ENCODE results near the gene COMMD8. TPM values are rescaled to one million over a fixed set of nuclear protein-coding genes. Genes with fewer than 3 reads are reported as not detected.

The COMMD8 gene
- total RNA-seq, 3 donors from 2014 or later (not counting 1 experiment from before 2014, with no cell fraction given) = 12.3 to 19.6 (median 13.1) TPM

- 15% methylated on average over 6 of the region's 6 CpGs for WGBS (ENCODE audit: insufficient coverage)
- no peak for TF ChIP-seq CTCF (IDR thresholded peaks at IDR 0.05)
- Histone ChIP-seq H3K27me3 (ENCODE audit: control insufficient read depth, insufficient read depth, low read length) (no peaks in the 10 kb centered on the region), H3K36me3 (ENCODE audit: control insufficient read depth, insufficient read depth, low read length) (peaks cover 12% of the 10 kb centered on the region), H3K27ac (ENCODE audit: low read length) (peak overlapping the region; percentile 80), H3K4me1 (ENCODE audit: control insufficient read depth, insufficient read depth, low read length) (peaks cover 9% of the 10 kb centered on the region), H3K4me3 (ENCODE audit: low read length) (peak overlapping the region; percentile 73), H3K9me3 (ENCODE audit: control insufficient read depth, insufficient read depth, low read length) (no peaks in the 10 kb centered on the region)
- DNase-seq (peak in 1 of 2 donors; percentile 38), ATAC-seq (no peak)
- H3K27me3 Mint-ChIP-seq (ENCODE audit: low read depth in 2 of 2) = no peaks in the 10 kb centered on the region
- H3K9me3 Mint-ChIP-seq = no peaks in the 10 kb centered on the region
- H3K27ac Mint-ChIP-seq = peak overlapping the region; percentile 86 to 92
- peak overlapping the region; percentile 63 for H3K4me3 Mint-ChIP-seq
- intact Hi-C loops (cut with micrococcal nuclease) = loop anchor here (1.0 to 5.0 kb wide), 3 partner anchors 22 to 1369 kb away; partner anchors contain the start of genes ATP10D and OCIAD1
- H3K36me3 Mint-ChIP-seq = peaks cover 8% of the 10 kb centered on the region
- peaks cover 21 to 40% of the 10 kb centered on the region in 2 donors for H3K4me1 Mint-ChIP-seq
Measured at GRCh38 chr4:47462799-47463234, 685 bp downstream of the COMMD8 start.

- no peaks in the 10 kb centered on the region for H3K27me3 Mint-ChIP-seq (ENCODE audit: low read depth in 2 of 2)
- peaks cover 17% of the 10 kb centered on the region for H3K36me3 Mint-ChIP-seq
- Histone ChIP-seq H3K4me3 (ENCODE audit: low read length) (no peak overlapping the region), H3K36me3 (ENCODE audit: control insufficient read depth, insufficient read depth, low read length) (peaks cover 54% of the 10 kb centered on the region), H3K27ac (ENCODE audit: low read length) (no peak overlapping the region), H3K4me1 (ENCODE audit: control insufficient read depth, insufficient read depth, low read length) (no peaks in the 10 kb centered on the region), H3K27me3 (ENCODE audit: control insufficient read depth, insufficient read depth, low read length) (no peaks in the 10 kb centered on the region), H3K9me3 (ENCODE audit: control insufficient read depth, insufficient read depth, low read length) (no peaks in the 10 kb centered on the region)
- H3K27ac Mint-ChIP-seq = no peak overlapping the region
- peaks cover 5 to 9% of the 10 kb centered on the region in 2 donors for H3K4me1 Mint-ChIP-seq
- TF ChIP-seq CTCF (IDR thresholded peaks at IDR 0.05) = no peak
- H3K9me3 Mint-ChIP-seq = no peaks in the 10 kb centered on the region
- intact Hi-C loops (cut with micrococcal nuclease) = no loop called here
- WGBS (ENCODE audit: insufficient coverage) = 78% methylated on average over 4 of the region's 4 CpGs
- DNase-seq (no peak), ATAC-seq (no peak)
- H3K4me3 Mint-ChIP-seq = no peak overlapping the region
Measured at GRCh38 chr4:47451657-47452056, 11.8 kb downstream of the COMMD8 start.

- H3K27ac ChIP-seq (ENCODE audit: low read length) = no peak overlapping the region
- H3K4me1 ChIP-seq (ENCODE audit: control insufficient read depth, insufficient read depth, low read length) = no peaks in the 10 kb centered on the region
- H3K36me3 ChIP-seq (ENCODE audit: control insufficient read depth, insufficient read depth, low read length) = no peaks in the 10 kb centered on the region
- WGBS (ENCODE audit: insufficient coverage) = 98% methylated on average over 2 of the region's 2 CpGs
- no peak overlapping the region for H3K4me3 Mint-ChIP-seq
- DNase-seq = no peak
- no peak for ATAC-seq
- intact Hi-C loops (cut with micrococcal nuclease) = no loop called here
- no peaks in the 10 kb centered on the region for H3K27me3 ChIP-seq (ENCODE audit: control insufficient read depth, insufficient read depth, low read length)
- no peak for TF ChIP-seq CTCF (IDR thresholded peaks at IDR 0.05)
- no peak overlapping the region for H3K27ac Mint-ChIP-seq
- no peaks in the 10 kb centered on the region for H3K36me3 Mint-ChIP-seq
- H3K9me3 ChIP-seq (ENCODE audit: control insufficient read depth, insufficient read depth, low read length) = no peaks in the 10 kb centered on the region
- H3K27me3 Mint-ChIP-seq (ENCODE audit: low read depth in 2 of 2) = no peaks in the 10 kb centered on the region
- no peaks in the 10 kb centered on the region for H3K9me3 Mint-ChIP-seq
- H3K4me3 ChIP-seq (ENCODE audit: low read length) = no peak overlapping the region
- peaks cover 5 to 28% of the 10 kb centered on the region in 2 donors for H3K4me1 Mint-ChIP-seq
Measured at GRCh38 chr4:47444031-47444430, 19.5 kb downstream of the COMMD8 start.

GRCh38 chr4:47442980-47443379 lies 20.5 kb downstream of the COMMD8 start:
- no peak for DNase-seq
- no peaks in the 10 kb centered on the region for H3K27me3 Mint-ChIP-seq (ENCODE audit: low read depth in 2 of 2)
- intact Hi-C loops (cut with micrococcal nuclease) = no loop called here
- Histone ChIP-seq H3K9me3 (ENCODE audit: control insufficient read depth, insufficient read depth, low read length) (no peaks in the 10 kb centered on the region), H3K4me1 (ENCODE audit: control insufficient read depth, insufficient read depth, low read length) (no peaks in the 10 kb centered on the region), H3K27me3 (ENCODE audit: control insufficient read depth, insufficient read depth, low read length) (no peaks in the 10 kb centered on the region), H3K27ac (ENCODE audit: low read length) (no peak overlapping the region), H3K4me3 (ENCODE audit: low read length) (no peak overlapping the region), H3K36me3 (ENCODE audit: control insufficient read depth, insufficient read depth, low read length) (no peaks in the 10 kb centered on the region)
- H3K36me3 Mint-ChIP-seq = no peaks in the 10 kb centered on the region
- TF ChIP-seq CTCF (IDR thresholded peaks at IDR 0.05) = no peak
- H3K4me3 Mint-ChIP-seq = no peak overlapping the region
- 22% methylated on average over 5 of the region's 5 CpGs for WGBS (ENCODE audit: insufficient coverage)
- H3K9me3 Mint-ChIP-seq = no peaks in the 10 kb centered on the region
- ATAC-seq = no peak
- peak overlapping the region in 1 of 2 donors; percentile 16 for H3K27ac Mint-ChIP-seq
- peaks cover 5 to 28% of the 10 kb centered on the region in 2 donors for H3K4me1 Mint-ChIP-seq

All from natural killer cell (primary cell).